Stimulated activated naive CD8-positive, alpha-beta T cell treated with anti-CD3 and anti-CD28 coated beads, Interleukin-15, Interleukin-2, amounts not matched to agents 100 U/mL and 50 U/mL, for 24 hours (primary cell): ENCODE results near the gene PBXIP1.

Experiments
- ATAC-seq: fragments of 150-1000 bp; cut with Tn5 transposase; one replicate; pipeline ENCODE4 v1.10.0; 2021
- DNase-seq: peaks from one replicate; pipeline ENCODE4 v3.0.0; 2021

The PBXIP1 gene

GRCh38 chr1:154956544-154956941, 644 bp upstream of the PBXIP1 start:
- no peak for ATAC-seq
- DNase-seq, result no peak

- DNase-seq, result peak; percentile 80
- peak; percentile 88 for ATAC-seq
These were observed 721 bp downstream of the PBXIP1 start for GRCh38 chr1:154955039-154955717.

DNA sequence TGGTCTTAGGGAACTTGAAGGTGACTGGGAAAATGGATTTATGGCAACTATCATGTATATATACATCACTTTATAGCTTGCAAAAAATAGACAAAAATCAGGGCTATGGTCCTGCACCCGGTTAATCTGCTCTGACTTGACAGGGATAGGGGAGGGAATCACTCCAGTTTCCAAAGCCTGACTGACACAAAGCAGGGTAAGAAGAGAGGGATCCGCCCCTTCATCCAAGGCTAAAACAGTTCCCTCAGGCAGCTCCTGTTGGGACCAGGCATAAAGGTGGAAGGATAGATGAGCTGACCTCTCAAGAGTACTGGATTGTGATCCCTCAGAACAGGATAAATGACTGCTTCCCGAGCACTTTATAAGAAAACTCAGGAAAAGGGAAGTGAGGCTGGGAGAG, 1.4 kb downstream of the PBXIP1 start:
- ATAC-seq (no peak), DNase-seq (no peak)

DNA sequence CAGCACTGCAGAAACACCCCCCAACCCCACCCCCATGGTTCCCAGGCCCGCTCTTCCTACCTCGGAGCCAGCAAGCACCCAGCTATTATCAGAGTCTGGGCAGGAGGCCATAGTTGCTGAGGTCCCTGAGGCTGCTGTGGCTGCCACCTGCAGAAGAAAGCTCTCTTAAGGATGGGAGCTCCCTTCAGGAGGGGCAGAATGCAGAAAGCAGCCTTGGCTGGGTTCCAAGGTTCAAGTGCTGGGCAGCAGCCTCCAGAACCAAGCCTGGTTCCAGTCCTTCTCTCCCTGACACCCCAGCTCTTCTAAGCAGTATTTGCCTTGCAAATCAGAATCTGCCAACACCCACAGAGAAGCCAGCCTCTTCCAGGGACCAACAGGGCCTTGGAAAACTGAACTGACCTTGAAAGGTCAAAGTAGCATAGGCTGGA, 2.3 kb downstream of the PBXIP1 start:
- no peak for ATAC-seq
- no peak for DNase-seq

DNA sequence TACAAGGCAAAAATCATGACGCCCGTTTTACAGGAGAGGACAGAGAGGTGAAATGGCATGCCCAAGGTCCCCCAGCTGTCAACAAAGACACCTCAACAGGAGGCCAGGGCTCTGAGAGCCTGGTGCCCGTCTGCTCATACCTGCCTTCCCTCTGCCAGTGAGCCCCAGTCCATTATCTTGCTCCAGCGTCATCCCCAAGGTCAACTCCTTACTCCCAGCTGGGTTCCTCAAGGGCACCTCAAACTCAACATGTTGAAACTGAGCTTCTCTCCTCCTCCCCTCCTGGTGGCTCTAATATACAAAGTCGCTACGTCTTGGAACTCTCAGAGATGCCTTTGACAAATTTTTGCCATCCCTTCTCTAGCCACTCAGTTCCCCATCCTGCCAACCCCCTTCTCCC, 3.2 kb downstream of the PBXIP1 start:
- ATAC-seq (no peak), DNase-seq (no peak)

GRCh38 chr1:154951901-154952657, 3.8 kb downstream of the PBXIP1 start:
- ATAC-seq (peak; percentile 44), DNase-seq (peak; percentile 72)

GRCh38 chr1:154948079-154948478, 7.8 kb downstream of the PBXIP1 start:
- DNase-seq, result no peak
- no peak for ATAC-seq

GRCh38 chr1:154945962-154946850, 9.7 kb downstream of the PBXIP1 start:
- DNase-seq, result no peak
- ATAC-seq, result no peak

- ATAC-seq (no peak), DNase-seq (no peak)
These were observed 10.5 kb downstream of the PBXIP1 start for GRCh38 chr1:154945160-154945961.

- ATAC-seq (no peak), DNase-seq (no peak)
These were observed 11.3 kb downstream of the PBXIP1 start for GRCh38 chr1:154944401-154945159.

- no peak for ATAC-seq
- peak; percentile 63 for DNase-seq
These were observed 12.1 kb downstream of the PBXIP1 start for GRCh38 chr1:154943649-154944400.

DNA sequence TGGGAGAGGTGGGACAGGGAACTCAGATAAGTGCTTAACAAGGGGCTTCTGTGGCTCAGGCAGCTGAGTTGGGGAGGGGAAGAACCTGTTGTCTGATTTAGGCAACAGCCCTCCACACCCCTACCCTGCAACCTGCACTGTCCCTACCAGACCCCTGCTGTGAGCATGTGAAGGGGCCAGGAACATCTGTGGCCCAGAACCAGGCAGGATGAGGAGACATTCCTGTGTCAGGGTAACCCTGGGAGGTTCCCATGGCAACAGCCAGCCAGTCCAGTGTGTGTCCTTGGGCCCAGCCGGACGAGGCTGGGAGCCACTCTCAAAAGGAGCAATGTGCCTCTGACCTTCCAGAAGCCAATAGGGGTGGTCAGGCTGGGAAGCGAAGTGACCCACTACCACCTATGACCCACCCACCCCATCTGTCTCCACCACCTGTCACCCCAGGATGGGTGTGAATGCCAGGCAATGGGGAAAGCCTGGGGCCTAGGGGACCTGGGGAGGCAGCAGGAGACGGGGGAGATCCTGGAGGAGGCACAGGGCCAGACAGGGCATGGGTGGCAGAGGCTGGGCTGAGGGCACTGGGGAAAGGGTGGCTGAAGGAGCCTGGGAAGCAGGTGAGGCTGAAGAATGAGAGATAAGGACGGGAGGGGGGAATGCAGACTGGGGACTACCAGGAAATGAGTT, 14.4 kb downstream of the PBXIP1 start:
- no peak for ATAC-seq
- DNase-seq, result no peak

DNA sequence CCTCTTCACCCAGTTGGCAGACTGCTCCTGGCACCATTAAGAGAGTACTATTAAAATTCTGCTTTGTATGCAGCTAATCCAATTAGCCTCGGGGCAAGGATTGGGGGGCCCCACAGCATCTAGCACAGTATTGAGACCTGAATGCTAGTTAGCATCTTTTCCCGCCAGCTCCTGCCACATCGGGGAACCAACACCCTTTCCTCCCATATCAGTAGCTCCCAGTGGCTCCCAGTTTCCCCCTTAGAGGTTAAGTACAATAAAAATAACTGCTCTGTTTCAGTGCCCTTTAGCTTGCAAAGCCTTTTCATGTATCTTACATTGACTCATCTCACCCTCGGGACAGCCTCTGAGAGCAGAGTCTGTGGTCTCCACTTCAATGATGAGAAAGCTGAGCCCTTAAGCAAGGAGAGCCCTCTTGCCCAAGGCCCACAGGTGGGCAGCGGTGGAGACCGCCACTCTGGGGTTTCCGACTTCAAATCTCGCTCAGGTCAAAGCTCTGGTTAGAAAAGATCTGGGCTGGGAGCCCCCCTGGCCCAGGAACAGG, 15.2 kb downstream of the PBXIP1 start:
- ATAC-seq (peak; percentile 30), DNase-seq (peak; percentile 36)

- ATAC-seq (no peak), DNase-seq (no peak)
These were observed 15.7 kb downstream of the PBXIP1 start for GRCh38 chr1:154940213-154940560.

DNA sequence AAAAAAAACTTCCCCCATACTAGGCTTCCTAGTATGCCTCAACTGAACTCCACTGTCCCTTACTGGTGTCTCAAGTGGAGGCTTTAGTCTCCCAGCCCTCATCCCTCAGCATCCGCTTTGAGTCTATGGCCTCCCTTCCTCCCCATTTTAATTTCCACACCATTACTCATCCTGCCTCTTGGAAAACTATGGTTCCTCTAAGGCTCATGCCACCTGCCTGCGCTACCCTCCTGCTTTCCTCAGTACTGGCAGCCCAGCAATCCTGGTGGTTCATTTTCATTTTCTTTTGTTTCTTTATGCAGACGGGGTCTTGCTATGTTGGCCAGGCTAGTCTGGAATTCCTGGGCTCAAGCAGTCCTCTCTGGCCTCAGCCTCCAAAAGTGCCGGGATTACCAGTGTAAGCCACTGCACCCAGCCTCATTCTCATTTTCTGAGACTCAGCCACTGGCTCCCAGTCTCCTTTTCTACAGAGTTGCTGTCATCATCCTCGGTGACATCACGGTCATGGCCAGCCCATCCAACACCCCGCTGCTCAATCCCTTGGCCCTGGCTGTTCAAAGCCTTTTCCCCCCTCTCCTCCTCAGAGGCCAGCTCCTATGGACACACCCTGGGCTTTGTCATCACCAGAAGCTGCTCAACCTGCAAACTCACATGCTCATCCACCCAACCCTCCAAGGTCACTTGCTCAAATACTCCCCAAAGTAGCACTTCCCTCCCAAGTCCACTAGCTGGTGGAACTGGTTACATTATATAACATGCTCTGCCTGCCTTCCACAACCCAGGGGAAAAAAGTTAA, 17.1 kb downstream of the PBXIP1 start:
- no peak for DNase-seq
- no peak for ATAC-seq

- no peak for ATAC-seq
These were observed 17.9 kb downstream of the PBXIP1 start for GRCh38 chr1:154937988-154938386.

GRCh38 chr1:154937085-154937987, 18.6 kb downstream of the PBXIP1 start:
- peak; percentile 90 for DNase-seq
- peak; percentile 83 for ATAC-seq

More at GRCh38 chr1:154937988-154938386, 17.9 kb downstream of the PBXIP1 start:
- no peak for DNase-seq
